ENCODE data around the gene MLN. TPM values are rescaled to one million over a fixed set of nuclear protein-coding genes. Genes with fewer than 3 reads are reported as not detected.
"Not testable (repeated sequence)": the region's sequence is repeated elsewhere in the genome, so short reads cannot be mapped to it uniquely, and the experiment has no call there.

Gene MLN
- total RNA-seq, 2 experiments from 2014 or later: not detected

DNA sequence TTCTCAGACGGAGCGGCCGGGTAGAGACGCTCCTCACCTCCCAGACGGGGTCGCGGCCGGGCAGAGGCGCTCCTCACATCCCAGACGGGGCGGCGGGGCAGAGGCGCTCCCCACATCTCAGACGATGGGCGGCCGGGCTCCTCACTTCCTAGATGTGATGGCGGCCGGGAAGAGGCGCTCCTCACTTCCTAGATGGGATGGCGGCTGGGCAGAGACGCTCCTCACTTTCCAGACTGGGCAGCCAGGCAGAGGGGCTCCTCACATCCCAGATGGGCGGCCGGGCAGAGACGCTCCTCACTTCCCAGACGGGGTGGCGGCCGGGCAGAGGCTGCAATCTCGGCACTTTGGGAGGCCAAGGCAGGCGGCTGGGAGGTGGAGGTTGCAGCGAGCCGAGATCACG, 29.0 kb upstream of the MLN start:
- H3K4me1 Mint-ChIP-seq (ENCODE audit: low read depth); H3K9me3 Mint-ChIP-seq; CTCF ChIA-PET; DNase-seq; H3K4me3 Mint-ChIP-seq; H3K27me3 Mint-ChIP-seq (ENCODE audit: low read depth); H3K36me3 Mint-ChIP-seq (ENCODE audit: low read depth); H3K27ac Mint-ChIP-seq; intact Hi-C loops (cut with micrococcal nuclease): not testable (repeated sequence)

DNA sequence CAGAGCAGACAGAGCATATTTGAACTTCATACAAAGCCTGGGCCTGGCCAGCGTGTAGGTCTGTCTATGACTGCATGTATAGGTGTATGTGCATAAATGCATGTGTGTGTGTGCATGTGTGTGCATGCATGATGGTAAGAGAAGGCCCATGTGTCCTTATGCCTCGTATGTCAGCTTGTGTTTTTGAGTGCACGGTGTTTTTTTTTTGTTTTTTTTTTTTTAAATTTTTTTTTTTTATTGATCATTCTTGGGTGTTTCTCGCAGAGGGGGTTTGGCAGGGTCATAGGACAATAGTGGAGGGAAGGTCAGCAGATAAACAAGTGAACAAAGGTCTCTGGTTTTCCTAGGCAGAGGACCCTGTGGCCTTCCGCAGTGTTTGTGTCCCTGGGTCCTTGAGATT, 27.9 kb upstream of the MLN start:
- H3K36me3 Mint-ChIP-seq (ENCODE audit: low read depth); DNase-seq; CTCF ChIA-PET; H3K4me1 Mint-ChIP-seq (ENCODE audit: low read depth); H3K27ac Mint-ChIP-seq; intact Hi-C loops (cut with micrococcal nuclease); H3K9me3 Mint-ChIP-seq; H3K27me3 Mint-ChIP-seq (ENCODE audit: low read depth); H3K4me3 Mint-ChIP-seq: not testable (repeated sequence)

DNA sequence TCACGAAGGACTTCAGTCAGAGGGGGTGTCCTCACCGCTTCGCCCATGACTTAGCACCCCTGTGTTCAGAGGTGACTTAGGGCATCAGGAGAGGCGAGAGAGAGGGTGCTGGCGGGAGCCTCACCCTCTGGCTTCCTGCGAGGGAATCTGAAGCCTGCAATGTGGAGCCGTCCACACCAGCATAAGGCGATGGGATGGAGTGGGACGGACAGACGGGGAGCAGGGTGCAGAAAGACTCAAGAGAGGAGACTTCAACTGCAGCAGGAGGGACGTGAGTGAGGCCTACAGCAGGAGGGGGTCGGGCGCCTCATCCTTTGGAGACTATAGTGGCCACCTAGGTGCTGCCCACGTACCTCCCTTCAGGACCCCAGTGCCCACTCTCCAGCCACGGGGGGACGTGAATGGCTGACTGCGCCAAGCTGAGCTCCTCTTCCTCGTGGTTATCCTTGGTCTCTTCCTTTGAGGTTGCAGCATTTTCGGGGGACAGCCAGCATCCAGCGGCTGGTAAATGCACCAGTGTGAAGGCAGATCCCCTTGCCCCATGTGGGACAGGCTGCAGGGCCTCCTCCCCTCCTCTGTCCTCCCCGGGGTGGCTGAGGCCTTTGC, 26.9 kb upstream of the MLN start:
- no peak overlapping the region for H3K4me3 Mint-ChIP-seq
- CTCF ChIA-PET: no interaction called here
- intact Hi-C loops (cut with micrococcal nuclease): no loop called here
- no peak overlapping the region for H3K27ac Mint-ChIP-seq
- H3K4me1 Mint-ChIP-seq (ENCODE audit: low read depth): no peaks in the 10 kb centered on the region
- no peak for DNase-seq
- no peaks in the 10 kb centered on the region for H3K9me3 Mint-ChIP-seq
- H3K36me3 Mint-ChIP-seq (ENCODE audit: low read depth): no peaks in the 10 kb centered on the region
- H3K27me3 Mint-ChIP-seq (ENCODE audit: low read depth): no peaks in the 10 kb centered on the region

- H3K4me3 Mint-ChIP-seq: no peak overlapping the region
- intact Hi-C loops (cut with micrococcal nuclease): no loop called here
- H3K27ac Mint-ChIP-seq: no peak overlapping the region
- H3K4me1 Mint-ChIP-seq (ENCODE audit: low read depth): no peaks in the 10 kb centered on the region
- H3K36me3 Mint-ChIP-seq (ENCODE audit: low read depth): no peaks in the 10 kb centered on the region
- DNase-seq: no peak
- CTCF ChIA-PET: no interaction called here
- H3K27me3 Mint-ChIP-seq (ENCODE audit: low read depth): no peaks in the 10 kb centered on the region
- H3K9me3 Mint-ChIP-seq: no peaks in the 10 kb centered on the region
Observed at GRCh38 chr6:33828764-33829731, 25.2 kb upstream of the MLN start.

- H3K4me3 Mint-ChIP-seq: no peak overlapping the region
- CTCF ChIA-PET: no interaction called here
- no peak for DNase-seq
- intact Hi-C loops (cut with micrococcal nuclease): no loop called here
- no peaks in the 10 kb centered on the region for H3K4me1 Mint-ChIP-seq (ENCODE audit: low read depth)
- no peak overlapping the region for H3K27ac Mint-ChIP-seq
- H3K9me3 Mint-ChIP-seq: no peaks in the 10 kb centered on the region
- H3K36me3 Mint-ChIP-seq (ENCODE audit: low read depth): no peaks in the 10 kb centered on the region
- no peaks in the 10 kb centered on the region for H3K27me3 Mint-ChIP-seq (ENCODE audit: low read depth)
Observed at GRCh38 chr6:33828452-33828763, 24.6 kb upstream of the MLN start.

- Mint-ChIP-seq H3K4me3 (no peak overlapping the region), H3K4me1 (ENCODE audit: low read depth) (no peaks in the 10 kb centered on the region), H3K9me3 (no peaks in the 10 kb centered on the region), H3K27me3 (ENCODE audit: low read depth) (no peaks in the 10 kb centered on the region), H3K36me3 (ENCODE audit: low read depth) (no peaks in the 10 kb centered on the region), H3K27ac (no peak overlapping the region)
- CTCF ChIA-PET: interaction anchor here (1.7 kb wide), 1 partner anchor 56 kb away, joined by 3 read pairs; no protein-coding TSS in a partner anchor
- no peak for DNase-seq
- intact Hi-C loops (cut with micrococcal nuclease): no loop called here
Observed at GRCh38 chr6:33827546-33828451, 24.0 kb upstream of the MLN start.

GRCh38 chr6:33826537-33826936, 22.7 kb upstream of the MLN start:
- CTCF ChIA-PET: interaction anchor here (1.7 kb wide), 1 partner anchor 55 kb away, joined by 3 read pairs; no protein-coding TSS in a partner anchor
- Mint-ChIP-seq H3K4me3 (no peak overlapping the region), H3K4me1 (ENCODE audit: low read depth) (no peaks in the 10 kb centered on the region), H3K27ac (no peak overlapping the region), H3K9me3 (no peaks in the 10 kb centered on the region), H3K27me3 (ENCODE audit: low read depth) (no peaks in the 10 kb centered on the region), H3K36me3 (ENCODE audit: low read depth) (no peaks in the 10 kb centered on the region)
- DNase-seq: no peak
- intact Hi-C loops (cut with micrococcal nuclease): no loop called here

GRCh38 chr6:33824461-33825154, 20.8 kb upstream of the MLN start:
- Mint-ChIP-seq H3K4me1 (ENCODE audit: low read depth) (no peaks in the 10 kb centered on the region), H3K9me3 (no peaks in the 10 kb centered on the region), H3K36me3 (ENCODE audit: low read depth) (no peaks in the 10 kb centered on the region), H3K4me3 (no peak overlapping the region), H3K27ac (no peak overlapping the region), H3K27me3 (ENCODE audit: low read depth) (no peaks in the 10 kb centered on the region)
- CTCF ChIA-PET: no interaction called here
- DNase-seq: no peak
- intact Hi-C loops (cut with micrococcal nuclease): no loop called here

GRCh38 chr6:33823806-33824205, 20.0 kb upstream of the MLN start:
- intact Hi-C loops (cut with micrococcal nuclease): no loop called here
- no peak overlapping the region for H3K4me3 Mint-ChIP-seq
- H3K27ac Mint-ChIP-seq: no peak overlapping the region
- no peak for DNase-seq
- H3K36me3 Mint-ChIP-seq (ENCODE audit: low read depth): no peaks in the 10 kb centered on the region
- H3K27me3 Mint-ChIP-seq (ENCODE audit: low read depth): no peaks in the 10 kb centered on the region
- CTCF ChIA-PET: no interaction called here
- H3K9me3 Mint-ChIP-seq: no peaks in the 10 kb centered on the region
- no peaks in the 10 kb centered on the region for H3K4me1 Mint-ChIP-seq (ENCODE audit: low read depth)

DNA sequence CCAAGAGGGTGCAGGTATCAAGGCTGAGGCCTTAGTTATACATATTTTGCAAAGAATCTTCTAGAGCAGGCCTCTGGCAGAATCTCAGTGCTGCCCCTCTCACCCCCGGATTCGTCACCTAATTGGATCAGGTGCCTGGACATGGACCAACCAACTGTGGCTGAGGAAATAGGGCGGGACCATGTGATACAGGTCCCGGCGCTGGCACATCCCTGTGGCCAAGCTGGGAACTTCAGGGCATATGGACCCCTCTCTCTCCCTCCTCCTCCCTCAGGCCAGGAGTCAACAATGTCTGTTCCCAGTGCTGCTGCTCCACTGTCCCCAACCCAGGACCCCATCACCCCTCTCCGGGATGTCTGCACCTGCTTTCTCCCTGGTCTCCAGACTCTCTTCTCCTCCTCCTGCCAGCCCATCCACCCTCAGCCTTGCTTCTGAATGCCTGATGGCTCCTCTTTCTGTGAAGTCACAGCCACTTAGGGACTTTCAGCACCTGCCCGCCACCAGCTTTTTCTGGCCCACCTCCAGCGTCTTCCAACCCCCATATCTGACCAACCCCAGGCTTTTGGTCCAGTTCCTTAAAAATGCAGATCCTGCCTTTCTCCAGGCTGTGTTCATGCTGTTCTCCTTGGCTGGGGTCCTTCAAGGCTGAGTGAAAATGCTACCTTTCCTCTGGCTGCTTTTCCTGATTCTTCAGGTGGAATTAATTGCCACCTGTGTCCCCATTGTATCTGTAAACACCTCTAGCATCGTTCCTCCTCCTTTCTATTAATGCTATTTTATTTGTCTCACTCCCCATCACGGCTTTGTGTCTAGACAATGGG, 19.0 kb upstream of the MLN start:
- no peak for DNase-seq
- Mint-ChIP-seq H3K4me1 (ENCODE audit: low read depth) (no peaks in the 10 kb centered on the region), H3K27ac (no peak overlapping the region), H3K9me3 (no peaks in the 10 kb centered on the region), H3K4me3 (no peak overlapping the region), H3K27me3 (ENCODE audit: low read depth) (no peaks in the 10 kb centered on the region), H3K36me3 (ENCODE audit: low read depth) (no peaks in the 10 kb centered on the region)
- intact Hi-C loops (cut with micrococcal nuclease): no loop called here
- CTCF ChIA-PET: no interaction called here

GRCh38 chr6:33820784-33821520, 17.1 kb upstream of the MLN start:
- H3K4me1 Mint-ChIP-seq (ENCODE audit: low read depth): no peaks in the 10 kb centered on the region
- H3K4me3 Mint-ChIP-seq: no peak overlapping the region
- H3K27me3 Mint-ChIP-seq (ENCODE audit: low read depth): no peaks in the 10 kb centered on the region
- CTCF ChIA-PET: no interaction called here
- no peak for DNase-seq
- intact Hi-C loops (cut with micrococcal nuclease): no loop called here
- H3K36me3 Mint-ChIP-seq (ENCODE audit: low read depth): no peaks in the 10 kb centered on the region
- H3K9me3 Mint-ChIP-seq: no peaks in the 10 kb centered on the region
- H3K27ac Mint-ChIP-seq: no peak overlapping the region
